Neural progenitor cell (in vitro differentiated cells): ENCODE results near the gene ARHGAP15. TPM values are rescaled to one million over a fixed set of nuclear protein-coding genes. Genes with fewer than 3 reads are reported as not detected.

Source experiments
- DNase-seq: peaks from one replicate; pipeline ENCODE4 v3.0.0-alpha.2; 2016; ENCODE audit warnings: low spot score
- H2AFZ ChIP-seq: fragments of 200-600 bp; sonication (generic); replicated peaks from 2 replicates; pipeline ENCODE4 v1.6.1; 2016; ENCODE audit warnings: antibody characterized with exemption
- H3F3A ChIP-seq: fragments of 200-600 bp; sonication (generic); 2 replicates; pipeline ENCODE4 v1.6.1; 2016; ENCODE audit warnings: antibody characterized with exemption, low read depth
- H3K27ac ChIP-seq: fragments of 200-600 bp; sonication (generic); 2 replicates; pipeline ENCODE4 v1.5.1; 2016; ENCODE audit warnings: mild to moderate bottlenecking
- H3K27me3 ChIP-seq: fragments of 200-600 bp; sonication (generic); 2 replicates; pipeline ENCODE4 v1.6.1; 2016; ENCODE audit warnings: mild to moderate bottlenecking, moderate library complexity
- H3K36me3 ChIP-seq: fragments of 200-600 bp; sonication (generic); 2 replicates; pipeline ENCODE4 v1.5.1; 2016
- H3K4me1 ChIP-seq: fragments of 200-600 bp; sonication (generic); 2 replicates; pipeline ENCODE4 v1.6.1; 2016; ENCODE audit warnings: mixed run types
- H3K4me2 ChIP-seq: fragments of 200-600 bp; sonication (generic); 2 replicates; pipeline ENCODE4 v1.6.1; 2016
- H3K4me3 ChIP-seq: fragments of 200-600 bp; sonication (generic); 2 replicates; pipeline ENCODE4 v1.5.1; 2016
- H3K79me2 ChIP-seq: fragments of 200-600 bp; sonication (generic); 2 replicates; pipeline ENCODE4 v1.6.1; 2016; ENCODE audit warnings: low read depth
- H3K9ac ChIP-seq: fragments of 200-600 bp; sonication (generic); 2 replicates; pipeline ENCODE4 v1.6.1; 2016
- H3K9me3 ChIP-seq: fragments of 200-600 bp; sonication (generic); 2 replicates; pipeline ENCODE4 v1.5.1; 2016; ENCODE audit warnings: low read depth
- H4K20me1 ChIP-seq: fragments of 200-600 bp; sonication (generic); 2 replicates; pipeline ENCODE4 v1.6.1; 2016; ENCODE audit warnings: low read depth
- H3K27ac Mint-ChIP-seq: 3 replicates; pipeline ENCODE4 v1.8.0; 2021; ENCODE audit warnings: mixed read lengths
- H3K27me3 Mint-ChIP-seq: 2 replicates; pipeline ENCODE4 v1.8.0; 2022; ENCODE audit warnings: low read depth, mild to moderate bottlenecking, inconsistent platforms, moderate library complexity, mixed read lengths; ENCODE audit not compliant: insufficient read depth
- H3K36me3 Mint-ChIP-seq: 3 replicates; pipeline ENCODE4 v1.8.0; 2021; ENCODE audit warnings: mixed read lengths
- H3K4me1 Mint-ChIP-seq: 3 replicates; pipeline ENCODE4 v1.8.0; 2021; ENCODE audit warnings: mixed read lengths
- H3K4me3 Mint-ChIP-seq: 3 replicates; pipeline ENCODE4 v1.8.0; 2021; ENCODE audit warnings: mild to moderate bottlenecking, moderate library complexity, mixed read lengths
- H3K9me3 Mint-ChIP-seq: 3 replicates; pipeline ENCODE4 v1.8.0; 2020; ENCODE audit warnings: mixed read lengths
- EZH2 ChIP-seq: fragments of 200-600 bp; sonication (generic); IDR thresholded peaks from 2 replicates; pipeline ENCODE4 v1.6.1; 2017; ENCODE audit warnings: antibody characterized with exemption, mild to moderate bottlenecking, moderate library complexity
- EZH2phosphoT487 ChIP-seq: fragments of 200-600 bp; sonication (generic); IDR thresholded peaks from 2 replicates; pipeline ENCODE4 v1.6.1; 2017; ENCODE audit warnings: antibody characterized with exemption
- total RNA-seq: library from RNA; depleted of rRNA; stranded (reverse); fragments of >200 nt; gene quantifications from 2 replicates; pipeline ENCODE4 v1.2.3, GENCODE V29; 2015; ENCODE audit warnings: low replicate concordance
- TF ChIP-seq, protein P1 (sequence below): fragments of 200-600 bp; sonication (generic); IDR thresholded peaks from 2 replicates; pipeline ENCODE4 v1.5.1; 2017; ENCODE audit warnings: antibody characterized with exemption, mild to moderate bottlenecking

The ARHGAP15 gene
- 2.5 and 5.9 TPM in 2 replicates for total RNA-seq

DNA sequence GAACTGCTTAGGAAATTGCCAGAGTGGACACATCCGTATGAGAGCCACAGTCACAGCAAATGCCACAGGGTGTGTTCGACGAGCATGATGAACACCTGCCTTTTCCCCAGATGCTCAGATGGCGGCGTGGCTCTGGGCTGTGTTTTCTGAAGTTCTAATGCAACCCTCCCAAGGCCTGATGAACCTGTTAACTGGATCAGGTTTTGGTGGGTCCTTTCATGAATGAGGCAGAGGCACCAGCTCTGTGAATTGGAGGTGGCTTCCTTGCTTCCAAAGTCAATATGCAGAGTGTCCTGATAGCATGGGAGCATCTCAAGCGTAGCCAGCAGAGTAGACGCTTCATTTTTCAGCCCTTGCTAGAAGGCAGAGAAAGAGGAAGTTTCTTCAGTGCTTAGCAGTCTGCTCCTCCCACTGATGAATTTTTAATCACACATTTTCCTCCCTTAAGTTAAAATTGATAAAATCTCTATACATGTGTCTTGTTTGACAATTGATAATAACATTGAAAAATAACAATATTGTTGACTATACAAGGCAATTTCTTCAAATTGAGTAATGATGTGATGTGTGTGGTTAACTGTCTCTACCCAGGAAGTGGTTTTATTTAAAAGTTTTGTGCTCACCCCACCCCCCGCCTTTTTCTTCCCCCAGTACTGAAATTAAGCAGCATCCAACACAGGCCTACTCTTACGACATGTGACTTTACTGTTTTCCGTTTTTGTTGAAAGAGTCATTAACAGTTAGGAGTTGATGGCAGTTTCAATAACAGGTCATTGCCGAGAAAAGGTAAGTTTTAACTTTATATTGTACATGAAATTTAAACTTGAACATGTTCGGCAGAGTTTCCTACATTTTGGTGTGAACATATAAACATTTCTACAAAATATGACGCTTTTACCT lies at the start of gene ARHGAP15:
Gene ARHGAP15 (plus strand): TSS at position 739 of the 900 bp plus-strand sequence.
- Histone ChIP-seq H3K9ac (no peak within 1 kb of the TSS), H3K9me3 (no peaks in the 10 kb centered on the region), H2AFZ (no peak within 1 kb of the TSS), H3K79me2 (no peaks in the 10 kb centered on the region), H3K36me3 (no peaks in the 10 kb centered on the region), H3K4me2 (no peak within 1 kb of the TSS), H3K4me1 (no peaks in the 10 kb centered on the region), H3K27me3 (no peaks in the 10 kb centered on the region), H3K4me3 (no peak within 1 kb of the TSS), H3F3A (no peaks in the 10 kb centered on the region), H4K20me1 (no peaks in the 10 kb centered on the region), H3K27ac (no peak within 1 kb of the TSS)
- Mint-ChIP-seq H3K27me3 (no peaks in the 10 kb centered on the region), H3K36me3 (no peaks in the 10 kb centered on the region), H3K27ac (no peak within 1 kb of the TSS), H3K4me3 (no peak within 1 kb of the TSS), H3K4me1 (peaks cover 14% of the 10 kb centered on the region), H3K9me3 (no peaks in the 10 kb centered on the region)
- TF ChIP-seq EZH2phosphoT487 (no peak), EZH2 (no peak)
- TF ChIP-seq, protein P1, sequence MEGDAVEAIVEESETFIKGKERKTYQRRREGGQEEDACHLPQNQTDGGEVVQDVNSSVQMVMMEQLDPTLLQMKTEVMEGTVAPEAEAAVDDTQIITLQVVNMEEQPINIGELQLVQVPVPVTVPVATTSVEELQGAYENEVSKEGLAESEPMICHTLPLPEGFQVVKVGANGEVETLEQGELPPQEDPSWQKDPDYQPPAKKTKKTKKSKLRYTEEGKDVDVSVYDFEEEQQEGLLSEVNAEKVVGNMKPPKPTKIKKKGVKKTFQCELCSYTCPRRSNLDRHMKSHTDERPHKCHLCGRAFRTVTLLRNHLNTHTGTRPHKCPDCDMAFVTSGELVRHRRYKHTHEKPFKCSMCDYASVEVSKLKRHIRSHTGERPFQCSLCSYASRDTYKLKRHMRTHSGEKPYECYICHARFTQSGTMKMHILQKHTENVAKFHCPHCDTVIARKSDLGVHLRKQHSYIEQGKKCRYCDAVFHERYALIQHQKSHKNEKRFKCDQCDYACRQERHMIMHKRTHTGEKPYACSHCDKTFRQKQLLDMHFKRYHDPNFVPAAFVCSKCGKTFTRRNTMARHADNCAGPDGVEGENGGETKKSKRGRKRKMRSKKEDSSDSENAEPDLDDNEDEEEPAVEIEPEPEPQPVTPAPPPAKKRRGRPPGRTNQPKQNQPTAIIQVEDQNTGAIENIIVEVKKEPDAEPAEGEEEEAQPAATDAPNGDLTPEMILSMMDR: no peak
- no peak for DNase-seq

DNA sequence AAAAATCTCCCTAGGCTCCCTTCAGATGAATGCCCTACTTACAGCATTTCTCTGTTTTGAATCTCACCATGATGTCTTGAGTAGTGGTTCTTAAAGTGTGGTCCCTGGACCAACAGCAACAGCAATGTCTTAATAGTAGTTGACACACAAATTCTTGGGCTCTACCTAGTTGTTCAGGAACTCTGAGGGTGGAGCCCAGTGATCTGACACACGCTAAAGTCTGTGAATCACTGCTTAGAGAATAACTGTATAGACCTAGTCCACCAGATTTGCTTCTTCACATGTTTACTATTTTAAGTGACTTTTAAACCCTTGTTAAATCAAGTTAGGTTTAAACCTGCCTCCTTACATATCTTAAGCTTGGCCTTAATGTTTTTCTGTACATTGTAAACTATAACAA lies 47.6 kb upstream of the ARHGAP15 start:
- H3K9me3 Mint-ChIP-seq: peaks cover 1% of the 10 kb centered on the region
- peak overlapping the region; percentile 14 for H3K4me2 ChIP-seq
- no peak overlapping the region for H3K4me3 ChIP-seq
- peaks cover 10% of the 10 kb centered on the region for H3K4me1 ChIP-seq
- H3K27ac ChIP-seq: no peak overlapping the region
- H3K4me1 Mint-ChIP-seq: no peaks in the 10 kb centered on the region
- H3K9ac ChIP-seq: no peak overlapping the region
- H3K36me3 Mint-ChIP-seq: no peaks in the 10 kb centered on the region
- no peak overlapping the region for H2AFZ ChIP-seq
- H3K27ac Mint-ChIP-seq: no peak overlapping the region
- no peaks in the 10 kb centered on the region for H3K27me3 Mint-ChIP-seq
- H4K20me1 ChIP-seq: no peaks in the 10 kb centered on the region
- H3K36me3 ChIP-seq: no peaks in the 10 kb centered on the region
- H3K4me3 Mint-ChIP-seq: no peak overlapping the region
- H3K27me3 ChIP-seq: no peaks in the 10 kb centered on the region
- no peaks in the 10 kb centered on the region for H3K79me2 ChIP-seq
- TF ChIP-seq, protein P1: no peak
- TF ChIP-seq EZH2phosphoT487 (no peak), EZH2 (no peak)
- H3K9me3 ChIP-seq: no peaks in the 10 kb centered on the region
- no peak for DNase-seq
- peaks cover 4% of the 10 kb centered on the region for H3F3A ChIP-seq

DNA sequence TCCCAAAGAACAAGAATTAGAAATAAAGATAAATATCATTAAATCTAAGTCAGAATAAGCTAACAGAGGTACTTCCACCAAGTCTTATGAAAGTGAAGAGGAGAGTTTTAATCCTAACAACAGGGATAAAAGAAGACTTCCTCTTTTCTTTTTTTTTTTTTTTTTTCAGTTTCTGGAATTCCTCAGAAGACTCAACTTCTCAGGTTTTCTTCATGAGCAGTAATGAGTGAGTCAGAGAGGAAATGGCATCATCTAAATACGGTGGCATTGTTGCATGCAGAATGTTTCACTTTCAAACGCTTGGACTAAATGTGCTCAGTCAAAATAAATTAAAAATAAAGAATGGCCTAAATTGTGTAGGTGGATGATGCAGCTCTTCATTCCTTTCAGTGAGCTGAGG lies 45.6 kb upstream of the ARHGAP15 start:
- no peak overlapping the region for H3K9ac ChIP-seq
- H3K4me1 ChIP-seq: peaks cover 10% of the 10 kb centered on the region
- no peaks in the 10 kb centered on the region for H3K4me1 Mint-ChIP-seq
- H3K27me3 Mint-ChIP-seq: no peaks in the 10 kb centered on the region
- H3K4me3 ChIP-seq: no peak overlapping the region
- no peak for DNase-seq
- TF ChIP-seq EZH2: no peak
- TF ChIP-seq, protein P1: no peak
- TF ChIP-seq EZH2phosphoT487: no peak
- no peaks in the 10 kb centered on the region for H3K27me3 ChIP-seq
- H3K9me3 Mint-ChIP-seq: no peaks in the 10 kb centered on the region
- H3K27ac Mint-ChIP-seq: no peak overlapping the region
- no peaks in the 10 kb centered on the region for H3K79me2 ChIP-seq
- H3F3A ChIP-seq: peaks cover 4% of the 10 kb centered on the region
- H3K36me3 ChIP-seq: no peaks in the 10 kb centered on the region
- H3K27ac ChIP-seq: no peak overlapping the region
- H3K4me2 ChIP-seq: no peak overlapping the region
- H2AFZ ChIP-seq: no peak overlapping the region
- H3K4me3 Mint-ChIP-seq: no peak overlapping the region
- no peaks in the 10 kb centered on the region for H3K9me3 ChIP-seq
- no peaks in the 10 kb centered on the region for H3K36me3 Mint-ChIP-seq
- no peaks in the 10 kb centered on the region for H4K20me1 ChIP-seq
